IMR-90 (cell line): ENCODE results near the gene RELN. TPM values are rescaled to one million over a fixed set of nuclear protein-coding genes. Genes with fewer than 3 reads are reported as not detected.

Source experiments
- ATAC-seq: fragments of 200-7000 bp; cut with Tn5 transposase; 2 replicates; pipeline ENCODE4 v1.9.1; 2020; ENCODE audit warnings: low read depth, mild to moderate bottlenecking, moderate library complexity
- BruUV-seq: library from RNA; stranded (reverse); fragments of 400-500 nt; replicated peaks from 2 replicates; lab custom pipeline; 2021; lab: Mats Ljungman, UMichigan
- CTCF ChIA-PET: fragments of 300-600 bp; formaldehyde crosslinking; extraction: SDS; loops from one replicate; lab custom pipeline; 2021; ENCODE audit warnings: antibody characterized with exemption; lab: Yijun Ruan, JAX
- POLR2A ChIA-PET: fragments of 300-600 bp; sonication (Branson Sonifier 250); formaldehyde crosslinking; loops from one replicate; lab custom pipeline; 2022; ENCODE audit warnings: antibody characterized with exemption; ENCODE audit not compliant: unreplicated experiment; lab: Charles Lee
- DNase-seq: peaks from one replicate; pipeline ENCODE4 v3.0.0; 2013
- H2AFZ ChIP-seq: replicated peaks from 2 replicates; pipeline ENCODE3; 2013; ENCODE audit warnings: low read length, mild to moderate bottlenecking; ENCODE audit not compliant: poor library complexity
- H2AK5ac ChIP-seq: 2 replicates; pipeline ENCODE4 v1.6.1; 2013; ENCODE audit warnings: low read depth, low read length, inconsistent platforms
- H2AK9ac ChIP-seq: replicated peaks from 2 replicates; pipeline ENCODE3; 2013; ENCODE audit warnings: mild to moderate bottlenecking, low read depth, low read length, moderate library complexity; ENCODE audit not compliant: poor library complexity
- H2BK120ac ChIP-seq: 2 replicates; pipeline ENCODE4 v1.6.1; 2013; ENCODE audit warnings: low read depth, low read length, inconsistent platforms
- H2BK15ac ChIP-seq: 3 replicates; pipeline ENCODE4 v1.6.1; 2013; ENCODE audit warnings: low read depth, low read length, inconsistent platforms
- H2BK20ac ChIP-seq: 2 replicates; pipeline ENCODE4 v1.6.1; 2013; ENCODE audit warnings: low read depth, mild to moderate bottlenecking, inconsistent platforms, low read length, moderate library complexity
- H2BK5ac ChIP-seq: 2 replicates; pipeline ENCODE4 v1.6.1; 2013; ENCODE audit warnings: mild to moderate bottlenecking, low read depth, low read length, inconsistent platforms; ENCODE audit not compliant: poor library complexity, severe bottlenecking
- H3K14ac ChIP-seq: replicated peaks from 2 replicates; pipeline ENCODE4 v1.6.1; 2013; ENCODE audit warnings: low read depth, low read length, inconsistent platforms
- H3K18ac ChIP-seq: 2 replicates; pipeline ENCODE4 v1.6.1; 2013; ENCODE audit warnings: low read depth, low read length, control low read depth
- H3K23ac ChIP-seq: 2 replicates; pipeline ENCODE4 v1.6.1; 2013; ENCODE audit warnings: low read depth, low read length, inconsistent platforms
- H3K27ac ChIP-seq: 2 replicates; pipeline ENCODE4 v1.5.1; 2013; ENCODE audit warnings: mild to moderate bottlenecking, control low read depth, low read length; ENCODE audit not compliant: insufficient read depth
- H3K27me3 ChIP-seq: 2 replicates; pipeline ENCODE4 v1.6.1; 2013; ENCODE audit warnings: low read length; ENCODE audit not compliant: control insufficient read depth, insufficient read depth
- H3K36me3 ChIP-seq: 2 replicates; pipeline ENCODE4 v1.6.1; 2013; ENCODE audit warnings: low read length, mixed read lengths; ENCODE audit not compliant: control insufficient read depth, insufficient read depth
- H3K4ac ChIP-seq: 2 replicates; pipeline ENCODE4 v1.6.1; 2013; ENCODE audit warnings: low read depth, low read length, inconsistent platforms
- H3K4me1 ChIP-seq: 2 replicates; pipeline ENCODE4 v1.6.1; 2013; ENCODE audit warnings: low read length, mixed read lengths; ENCODE audit not compliant: control insufficient read depth, insufficient read depth
- H3K4me2 ChIP-seq: 2 replicates; pipeline ENCODE4 v1.6.1; 2013; ENCODE audit warnings: low read depth, mild to moderate bottlenecking, control low read depth, low read length, moderate library complexity
- H3K4me3 ChIP-seq: 2 replicates; pipeline ENCODE4 v1.5.1; 2013; ENCODE audit warnings: low read depth, mild to moderate bottlenecking, control low read depth, low read length, moderate library complexity; ENCODE audit not compliant: insufficient read depth
- H3K56ac ChIP-seq: 2 replicates; pipeline ENCODE4 v1.6.1; 2013; ENCODE audit warnings: low read length, inconsistent platforms; ENCODE audit not compliant: insufficient read depth; ENCODE audit errors: extremely low read depth
- H3K79me1 ChIP-seq, 2 experiments: 2 replicates each; pipeline ENCODE4 v1.6.1; 2013; ENCODE audit warnings: low read length in 2 of 2, inconsistent platforms in 1 of 2, low read depth in 1 of 2
- H3K9ac ChIP-seq: 2 replicates; pipeline ENCODE4 v1.6.1; 2013; ENCODE audit warnings: low read depth, low read length, control low read depth
- H3K9me1 ChIP-seq: 2 replicates; pipeline ENCODE4 v1.6.1; 2013; ENCODE audit warnings: low read length, inconsistent platforms; ENCODE audit not compliant: insufficient read depth
- H3K9me3 ChIP-seq: 2 replicates; pipeline ENCODE4 v1.6.1; 2013; ENCODE audit warnings: low read length; ENCODE audit not compliant: control insufficient read depth, insufficient read depth
- H4K20me1 ChIP-seq: 2 replicates; pipeline ENCODE4 v1.6.1; 2013; ENCODE audit warnings: low read length, inconsistent platforms; ENCODE audit not compliant: insufficient read depth
- H4K5ac ChIP-seq: 2 replicates; pipeline ENCODE4 v1.6.1; 2013; ENCODE audit warnings: mild to moderate bottlenecking, low read depth, low read length, control low read depth
- H4K8ac ChIP-seq, 2 experiments: 2 replicates each; pipeline ENCODE4 v1.6.1; 2013; ENCODE audit warnings: low read depth in 2 of 2, low read length in 2 of 2, control low read depth in 1 of 2, inconsistent platforms in 1 of 2
- H4K91ac ChIP-seq: 2 replicates; pipeline ENCODE4 v1.6.1; 2013; ENCODE audit warnings: low read depth, low read length, inconsistent platforms; ENCODE audit not compliant: insufficient read depth
- CEBPB ChIP-seq: IDR thresholded peaks from 2 replicates; pipeline ENCODE4 v1.6.1; 2012; ENCODE audit warnings: low read depth, low read length, improper control_type of control experiment
- CHD1 ChIP-seq: IDR thresholded peaks from 2 replicates; pipeline ENCODE4 v1.6.1; 2012; ENCODE audit warnings: low read depth, low read length, improper control_type of control experiment
- MXI1 ChIP-seq: IDR thresholded peaks from 2 replicates; pipeline ENCODE4 v1.6.1; 2012; ENCODE audit warnings: low read depth, mild to moderate bottlenecking, low read length, moderate library complexity, borderline replicate concordance
- RAD21 ChIP-seq: IDR thresholded peaks from 2 replicates; pipeline ENCODE4 v1.6.1; 2012; ENCODE audit warnings: low read length, improper control_type of control experiment
- RCOR1 ChIP-seq: IDR thresholded peaks from 2 replicates; pipeline ENCODE4 v1.6.1; 2012; ENCODE audit warnings: mild to moderate bottlenecking, low read length, improper control_type of control experiment; ENCODE audit not compliant: insufficient replicate concordance
- RFX5 ChIP-seq: IDR thresholded peaks from 2 replicates; pipeline ENCODE4 v1.8.0; 2012; ENCODE audit warnings: low read depth, mild to moderate bottlenecking, low read length, moderate library complexity
- SMC3 ChIP-seq: fragments of 150-350 bp; IDR thresholded peaks from 2 replicates; pipeline ENCODE4 v1.6.1; 2016; ENCODE audit warnings: low read depth, mild to moderate bottlenecking, antibody characterized with exemption, low read length, moderate library complexity
- WGBS, 2 experiments: methylation state at CpG; one replicate each; pipeline versions ENCODE4 v1.1.5 to v1.1.7; 2013; ENCODE audit warnings: missing lambda C conversion rate in 2 of 2; ENCODE audit not compliant: insufficient read length in 1 of 2; ENCODE audit errors: extremely low coverage in 2 of 2; 5-methylcytosine and 5-hydroxymethylcytosine counted together
- dilution Hi-C: fragments of 300-500 bp; cut with HindIII; formaldehyde crosslinking; loops from one replicate; pipeline ENCODE4 v1.14.3; 2018; ENCODE audit warnings: low sequenced_read_pairs; ENCODE audit not compliant: unreplicated experiment
- in situ Hi-C: fragments of 300-500 bp; cut with MboI; formaldehyde crosslinking; loops from 3 replicates; pipeline ENCODE4 v1.14.3; 2019; ENCODE audit warnings: low sequenced_read_pairs, inconsistent platforms, mixed read lengths
- intact Hi-C: fragments of 100-400 bp; cut with micrococcal nuclease; formaldehyde crosslinking; loops from 2 replicates; pipeline ENCODE4 v1.10.0; 2022
- polyA plus RNA-seq, 3 experiments: library from polyadenylated mRNA; depleted of rRNA; stranded (reverse); fragments of >200 nt; gene quantifications; 2 replicates each; pipeline ENCODE4 v1.2.3, GENCODE V29; 2012; ENCODE audit warnings: low replicate concordance in 1 of 3
- total RNA-seq: library from RNA; depleted of rRNA; stranded (reverse); fragments of >200 nt; gene quantifications from 2 replicates; pipeline ENCODE4 v1.2.3, GENCODE V29; 2012

Gene RELN
- total and polyA plus RNA-seq, 2 of the 4 experiments (the other 2 are of a cell fraction), result 14.7 to 23.7 TPM

DNA sequence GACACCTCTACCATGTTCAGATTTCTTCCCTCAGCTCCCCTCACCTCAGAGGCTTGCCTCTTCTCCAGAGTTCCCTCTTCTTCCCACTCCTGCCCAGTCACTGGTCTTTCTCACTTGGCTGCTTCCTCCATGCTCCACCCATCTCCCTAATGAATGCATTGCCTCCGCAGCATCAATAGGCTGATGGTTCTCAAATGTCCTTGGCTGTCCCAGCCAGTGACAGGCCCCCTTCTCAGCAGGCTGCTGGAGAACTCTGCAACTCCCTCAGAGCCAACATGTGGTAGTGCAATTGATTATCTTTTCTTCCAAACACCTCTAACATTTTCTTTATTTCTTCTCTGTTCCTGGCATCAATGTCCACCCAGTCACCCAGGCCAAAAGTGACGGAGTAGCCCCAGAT lies 218.2 kb downstream of the RELN start:
- ATAC-seq, result no peak
- Histone ChIP-seq H3K4me3 (no peak overlapping the region), H2AK5ac (no peak overlapping the region), H3K9me3 (no peaks in the 10 kb centered on the region), H4K8ac (no peak overlapping the region), H2BK20ac (no peak overlapping the region), H4K91ac (no peak overlapping the region), H2AFZ (no peak overlapping the region), H3K56ac (no peak overlapping the region), H3K23ac (no peak overlapping the region), H3K36me3 (no peaks in the 10 kb centered on the region), H3K14ac (no peak overlapping the region), H3K4me1 (peaks cover 5% of the 10 kb centered on the region; the same call in 1 of the 2 replicates), H2BK15ac (no peak overlapping the region), H2BK5ac (no peak overlapping the region), H3K9me1 (peaks cover 6% of the 10 kb centered on the region; the same call in 1 of the 2 replicates), H3K79me1 (no peaks in the 10 kb centered on the region), H4K5ac (no peak overlapping the region), H3K4me2 (no peak overlapping the region), H3K27me3 (no peaks in the 10 kb centered on the region), H3K18ac (no peak overlapping the region), H3K9ac (no peak overlapping the region), H3K27ac (no peak overlapping the region), H2AK9ac (no peak overlapping the region), H3K4ac (no peak overlapping the region), H2BK120ac (no peak overlapping the region), H4K20me1 (no peaks in the 10 kb centered on the region)
- intact Hi-C loops (no loop called here), dilution Hi-C loops (no loop called here), in situ Hi-C loops (no loop called here)
- ChIA-PET CTCF (no interaction called here), POLR2A (no interaction called here)
- no TSS peak for BruUV-seq
- WGBS, 2 experiments, result 40% methylated on average over 1 of the region's 2 CpGs; no CpG with 5 or more reads in 1 of the 2 experiments
- no peak for DNase-seq
- no peak for TF ChIP-seq CEBPB
- no peak for TF ChIP-seq MXI1
- TF ChIP-seq RCOR1, result no peak
- no peak for TF ChIP-seq RFX5
- TF ChIP-seq SMC3, result no peak
- no peak for TF ChIP-seq CHD1
- no peak for TF ChIP-seq RAD21
